Colonic mucosa (tissue), 4 donors: ENCODE results near the gene IER3. TPM values are rescaled to one million over a fixed set of nuclear protein-coding genes. Genes with fewer than 3 reads are reported as not detected.
"Not testable (repeated sequence)": the region's sequence is repeated elsewhere in the genome, so short reads cannot be mapped to it uniquely, and the experiment has no call there.

Experiments
- DNase-seq: peaks from one replicate; pipeline ENCODE4 v3.0.0-alpha.2; 2020
- H3K27ac ChIP-seq: fragments of 200-600 bp; one replicate; pipeline ENCODE4 v1.8.0; 2021
- H3K27me3 ChIP-seq: fragments of 200-600 bp; one replicate; pipeline ENCODE4 v1.8.0; 2021
- H3K36me3 ChIP-seq: fragments of 200-600 bp; one replicate; pipeline ENCODE4 v1.8.0; 2021
- H3K4me1 ChIP-seq: fragments of 200-600 bp; one replicate; pipeline ENCODE4 v1.8.0; 2021; ENCODE audit warnings: mild to moderate bottlenecking
- H3K4me3 ChIP-seq: fragments of 200-600 bp; one replicate; pipeline ENCODE4 v1.8.0; 2021
- H3K9ac ChIP-seq, 2 donors: one replicate each; pipeline ENCODE4 v1.7.0; 2013; ENCODE audit warnings: control low read depth in 2 of 2, low read depth in 2 of 2, low read length in 2 of 2
- H3K9me3 ChIP-seq: fragments of 200-600 bp; one replicate; pipeline ENCODE4 v1.8.0; 2021
- CTCF ChIP-seq: fragments of 200-600 bp; IDR thresholded peaks from one replicate; pipeline ENCODE4 v1.8.0; 2022; ENCODE audit warnings: antibody characterized with exemption, mild to moderate bottlenecking
- intact Hi-C: fragments of 100-400 bp; cut with DNase I; formaldehyde crosslinking; loops from one replicate; pipeline ENCODE4 v1.14.1; 2022
- total RNA-seq, 2 donors: library from RNA; stranded (reverse); fragmentation: NEBNext Ultra II Directional in 1 of 2; extraction: Animal tissue kit (Norgen Biotek cat#: 25700) in 1 of 2; gene quantifications; one replicate each; pipeline ENCODE4 v1.2.1, GENCODE V29; 2021
- donor health status: healthy.
- donor health status: DM: no; HTN: no; CAD: no.
- donor health status: DM: no; HTN: no; CAD: no.

IER3 gene
- total RNA-seq, 2 donors from 2014 or later, result 47.2 to 92.8 TPM

- Histone ChIP-seq H3K9ac (peak overlapping the region in 1 of 2 donors; percentile 14), H3K36me3 (peaks cover 36% of the 10 kb centered on the region), H3K4me1 (peaks cover 6% of the 10 kb centered on the region), H3K27me3 (no peaks in the 10 kb centered on the region), H3K27ac (no peak overlapping the region), H3K4me3 (no peak overlapping the region), H3K9me3 (no peaks in the 10 kb centered on the region)
- DNase-seq, result no peak
- intact Hi-C loops, result no loop called here
- TF ChIP-seq CTCF, result no peak
These were observed 18.4 kb downstream of the IER3 start for GRCh38 chr6:30725713-30726505.

- Histone ChIP-seq H3K9me3 (no peaks in the 10 kb centered on the region), H3K36me3 (peaks cover 36% of the 10 kb centered on the region), H3K27me3 (no peaks in the 10 kb centered on the region), H3K9ac (peak overlapping the region in 1 of 2 donors; percentile 32), H3K4me1 (no peaks in the 10 kb centered on the region), H3K27ac (no peak overlapping the region), H3K4me3 (no peak overlapping the region)
- intact Hi-C loops, result no loop called here
- no peak for DNase-seq
- TF ChIP-seq CTCF, result no peak
These were observed 19.3 kb downstream of the IER3 start for GRCh38 chr6:30724906-30725667.

GRCh38 chr6:30723843-30724741 is 20.3 kb downstream of the IER3 start:
- H3K4me1 ChIP-seq, result not testable (repeated sequence)

GRCh38 chr6:30723159-30723842 is 21.0 kb downstream of the IER3 start:
- H3K9ac ChIP-seq, H3K4me1 ChIP-seq, DNase-seq, H3K9me3 ChIP-seq, intact Hi-C loops, H3K27ac ChIP-seq, H3K27me3 ChIP-seq, H3K4me3 ChIP-seq: not testable (repeated sequence)
- peaks cover 28% of the 10 kb centered on the region for H3K36me3 ChIP-seq

More at GRCh38 chr6:30723843-30724741, 20.3 kb downstream of the IER3 start:
- H3K27ac ChIP-seq, H3K9me3 ChIP-seq, H3K27me3 ChIP-seq, H3K9ac ChIP-seq, intact Hi-C loops, H3K4me3 ChIP-seq, DNase-seq: not testable (repeated sequence)
- peaks cover 31% of the 10 kb centered on the region for H3K36me3 ChIP-seq

- Histone ChIP-seq H3K9ac (peak overlapping the region; percentile 38 to 87), H3K36me3 (peaks cover 23% of the 10 kb centered on the region), H3K27ac (peak overlapping the region; percentile 95), H3K4me3 (peak overlapping the region; percentile 80), H3K4me1 (no peaks in the 10 kb centered on the region), H3K9me3 (no peaks in the 10 kb centered on the region), H3K27me3 (no peaks in the 10 kb centered on the region)
- intact Hi-C loops, result loop anchor here (1.0 kb wide), 1 partner anchor 43 kb away; no protein-coding TSS in a partner anchor
- peak; percentile 97 for TF ChIP-seq CTCF
- peak; percentile 89 for DNase-seq
These were observed 21.9 kb downstream of the IER3 start for GRCh38 chr6:30722280-30723112.

- Histone ChIP-seq H3K27ac (peak overlapping the region; percentile 95), H3K9ac (peak overlapping the region; percentile 87 to 89), H3K4me3 (peak overlapping the region; percentile 80), H3K36me3 (peaks cover 20% of the 10 kb centered on the region)
- H3K27me3 ChIP-seq, H3K9me3 ChIP-seq, H3K4me1 ChIP-seq: not testable (repeated sequence)
- intact Hi-C loops, result loop anchor here (1.0 kb wide), 1 partner anchor 43 kb away; no protein-coding TSS in a partner anchor
- DNase-seq, result peak; percentile 33
These were observed 22.4 kb downstream of the IER3 start for GRCh38 chr6:30722025-30722279.
